Measurements from ENCODE around the gene GSTA1.
"Not testable (repeated sequence)": the region's sequence is repeated elsewhere in the genome, so short reads cannot be mapped to it uniquely, and the experiment has no call there.

DNA sequence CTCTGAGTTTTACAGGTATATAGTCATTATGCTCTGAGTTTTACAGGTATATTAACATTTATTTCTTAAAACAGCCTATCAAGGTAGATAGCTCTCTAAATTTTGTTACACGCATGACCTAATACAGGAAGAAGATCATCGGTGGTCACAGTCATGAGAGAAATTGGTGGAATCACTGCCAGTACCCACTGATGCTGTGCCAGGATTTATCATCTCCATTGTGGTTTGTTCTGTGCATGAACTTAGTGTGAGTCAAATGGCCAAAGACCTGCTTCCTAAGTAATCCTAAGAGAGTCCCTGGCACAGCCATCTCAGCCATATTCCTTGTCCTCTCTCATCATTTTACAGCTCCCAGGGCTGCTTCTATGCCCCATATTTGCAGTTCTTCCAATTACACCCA is 50.5 kb downstream of the GSTA1 start:
- not testable (repeated sequence) for TF ChIP-seq POLR2A, CTCF (IDR thresholded peaks at IDR 0.05)
